ENCODE data around the gene CTSZ.

CTSZ gene

GRCh38 chr20:59030911-59031563, 24.0 kb upstream of the CTSZ start:
- DNase-seq: no peak

- DNase-seq: no peak
Observed at GRCh38 chr20:59028812-59029211, 21.8 kb upstream of the CTSZ start.

- DNase-seq: no peak
Observed at GRCh38 chr20:59027741-59028320, 20.8 kb upstream of the CTSZ start.

- no peak for DNase-seq
Observed at GRCh38 chr20:59026904-59027740, 20.1 kb upstream of the CTSZ start.

GRCh38 chr20:59025511-59025910, 18.5 kb upstream of the CTSZ start:
- DNase-seq: no peak

GRCh38 chr20:59025086-59025485, 18.0 kb upstream of the CTSZ start:
- no peak for DNase-seq

GRCh38 chr20:59024111-59024530, 17.1 kb upstream of the CTSZ start:
- no peak for DNase-seq

- DNase-seq: no peak
Observed at GRCh38 chr20:59023616-59024015, 16.6 kb upstream of the CTSZ start.

GRCh38 chr20:59022754-59023153, 15.7 kb upstream of the CTSZ start:
- DNase-seq: no peak

- no peak for DNase-seq
Observed at GRCh38 chr20:59020938-59021551, 14.0 kb upstream of the CTSZ start.

GRCh38 chr20:59019217-59019616, 12.2 kb upstream of the CTSZ start, which contains the start of gene TUBB1:
TSS of gene TUBB1 (plus strand) at chr20:59019429. CDS start at chr20:59019523, 94 bp downstream.
- no peak for DNase-seq

GRCh38 chr20:59018817-59019216, 11.8 kb upstream of the CTSZ start:
- DNase-seq: no peak

GRCh38 chr20:59017493-59018231, 10.6 kb upstream of the CTSZ start:
- no peak for DNase-seq

GRCh38 chr20:59016795-59017492, 9.9 kb upstream of the CTSZ start:
- no peak for DNase-seq

GRCh38 chr20:59015812-59016711, 9.0 kb upstream of the CTSZ start:
- no peak for DNase-seq

- DNase-seq: no peak
Observed at GRCh38 chr20:59015411-59015810, 8.4 kb upstream of the CTSZ start.

- DNase-seq: no peak
Observed at GRCh38 chr20:59014680-59015389, 7.8 kb upstream of the CTSZ start.

- DNase-seq: no peak
Observed at GRCh38 chr20:59013959-59014608, 7.0 kb upstream of the CTSZ start.

- no peak for DNase-seq
Observed at GRCh38 chr20:59013031-59013951, 6.2 kb upstream of the CTSZ start.

Data from NCI-H345 (cell line).